HG02840 (cell line): Measurements from ENCODE around the gene RAB34.
"Not testable (repeated sequence)": the region's sequence is repeated elsewhere in the genome, so short reads cannot be mapped to it uniquely, and the experiment has no call there.

Experiments used
- ATAC-seq: cut with Tn5 transposase; IDR thresholded peaks from one replicate; pipeline ENCODE4 v1.9.1; 2021; ENCODE audit warnings: mild to moderate bottlenecking, moderate library complexity, moderate number of reproducible peaks; ENCODE audit not compliant: unreplicated experiment, low FRiP score

Gene RAB34

GRCh38 chr17:28746611-28747050 lies 29.0 kb upstream of the RAB34 start:
- ATAC-seq, result no peak

GRCh38 chr17:28745786-28746411 lies 28.2 kb upstream of the RAB34 start:
- no peak for ATAC-seq

GRCh38 chr17:28744972-28745785 lies 27.5 kb upstream of the RAB34 start:
- ATAC-seq, result no peak

GRCh38 chr17:28744104-28744971 lies 26.7 kb upstream of the RAB34 start:
- ATAC-seq, result peak; percentile 27

DNA sequence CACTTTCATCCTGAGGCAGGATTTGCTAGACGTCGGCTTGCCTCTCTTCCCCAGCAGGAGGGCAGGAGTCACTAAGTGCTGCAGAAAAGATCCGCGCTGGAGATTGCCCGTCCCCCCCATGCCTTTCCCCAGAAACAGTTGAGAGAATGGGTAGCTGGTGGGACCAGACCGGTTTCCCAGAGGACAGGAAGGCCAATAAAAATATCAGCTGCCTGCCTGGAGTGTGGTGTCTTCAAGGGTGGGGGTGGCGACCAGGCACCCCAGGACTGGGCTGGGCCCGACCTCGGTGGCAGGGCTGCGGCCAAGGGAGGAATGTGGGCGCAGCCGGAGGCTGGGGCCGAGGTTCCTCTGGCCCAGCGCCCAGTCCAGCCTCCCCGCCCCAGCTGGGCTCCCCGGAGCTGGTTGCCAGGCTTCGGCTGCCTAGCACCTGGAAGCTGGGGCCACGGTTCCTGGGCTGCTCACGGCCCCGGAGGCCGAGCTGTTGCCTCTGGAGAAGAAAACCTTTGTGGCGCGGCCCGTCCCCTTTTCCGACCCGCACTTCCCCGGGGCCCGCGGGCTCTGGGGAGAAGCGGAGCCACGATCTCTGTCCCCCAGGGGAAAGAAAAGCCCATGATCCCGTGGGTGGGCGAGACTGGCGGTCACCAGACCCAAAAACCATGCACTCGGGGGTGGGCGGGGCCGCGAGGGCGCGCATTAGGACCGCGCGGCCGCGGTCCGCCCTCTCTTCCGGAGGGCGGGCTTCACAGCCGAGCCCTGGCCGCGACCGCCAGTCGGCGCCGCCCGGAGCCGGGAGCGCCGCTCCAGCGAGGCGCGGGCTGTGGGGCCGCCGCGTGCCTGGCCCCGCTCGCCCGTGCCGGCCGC lies 25.8 kb upstream of the RAB34 start, which contains the start of gene TRAF4:
Gene TRAF4 (plus strand): TSS at position 769 of the 861 bp plus-strand sequence. CDS start 102 bp downstream, outside the sequence.
- peak; percentile 52 for ATAC-seq

GRCh38 chr17:28741358-28742349 lies 24.0 kb upstream of the RAB34 start:
- no peak for ATAC-seq

DNA sequence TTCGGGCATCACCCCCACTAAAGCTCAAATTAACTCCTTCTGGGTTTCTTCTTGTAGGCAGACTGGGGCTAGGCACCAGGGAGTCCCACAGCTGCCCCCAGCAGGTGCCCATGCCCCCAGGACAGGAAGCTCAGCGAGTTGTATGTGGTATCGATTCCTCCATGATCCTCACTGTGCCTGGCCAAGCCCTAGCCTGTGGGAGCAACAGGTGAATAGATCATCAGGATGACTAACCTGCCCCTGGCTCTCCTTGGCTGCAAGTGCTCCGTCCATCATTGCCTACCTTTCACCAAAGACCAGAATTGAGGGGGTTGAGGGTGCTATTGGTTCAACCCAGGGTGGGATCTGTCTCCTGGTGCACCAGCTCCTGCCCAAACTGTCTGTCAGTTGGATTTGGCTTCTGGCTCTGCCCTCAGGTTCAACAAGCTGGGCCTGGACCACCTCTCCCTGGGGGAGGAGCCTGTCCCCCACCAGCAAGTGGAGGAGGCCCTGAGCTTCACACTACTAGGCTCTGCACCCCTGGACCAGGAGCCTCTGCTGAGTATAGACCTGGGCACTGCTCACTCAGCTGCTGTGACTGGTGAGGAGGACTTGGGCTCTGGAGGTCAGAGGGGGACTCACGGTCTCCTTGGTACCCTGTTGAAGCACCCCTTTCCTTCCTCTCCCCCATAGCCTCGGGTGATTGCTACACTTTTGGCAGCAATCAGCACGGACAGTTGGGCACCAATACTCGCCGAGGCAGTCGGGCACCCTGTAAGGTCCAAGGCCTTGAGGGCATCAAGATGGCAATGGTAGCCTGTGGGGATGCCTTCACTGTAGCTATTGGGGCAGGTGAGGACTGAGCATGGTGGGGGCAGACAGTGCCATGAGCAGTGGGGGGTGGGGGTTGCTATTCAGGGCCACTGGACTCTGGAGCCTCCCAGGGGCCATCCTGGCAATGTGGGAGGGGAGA lies 23.0 kb upstream of the RAB34 start:
- no peak for ATAC-seq

GRCh38 chr17:28738680-28739384 lies 21.2 kb upstream of the RAB34 start:
- no peak for ATAC-seq

GRCh38 chr17:28737770-28738679 lies 20.4 kb upstream of the RAB34 start:
- ATAC-seq, result peak; percentile 53

- ATAC-seq, result no peak
These were observed 19.6 kb upstream of the RAB34 start for GRCh38 chr17:28737316-28737715.

DNA sequence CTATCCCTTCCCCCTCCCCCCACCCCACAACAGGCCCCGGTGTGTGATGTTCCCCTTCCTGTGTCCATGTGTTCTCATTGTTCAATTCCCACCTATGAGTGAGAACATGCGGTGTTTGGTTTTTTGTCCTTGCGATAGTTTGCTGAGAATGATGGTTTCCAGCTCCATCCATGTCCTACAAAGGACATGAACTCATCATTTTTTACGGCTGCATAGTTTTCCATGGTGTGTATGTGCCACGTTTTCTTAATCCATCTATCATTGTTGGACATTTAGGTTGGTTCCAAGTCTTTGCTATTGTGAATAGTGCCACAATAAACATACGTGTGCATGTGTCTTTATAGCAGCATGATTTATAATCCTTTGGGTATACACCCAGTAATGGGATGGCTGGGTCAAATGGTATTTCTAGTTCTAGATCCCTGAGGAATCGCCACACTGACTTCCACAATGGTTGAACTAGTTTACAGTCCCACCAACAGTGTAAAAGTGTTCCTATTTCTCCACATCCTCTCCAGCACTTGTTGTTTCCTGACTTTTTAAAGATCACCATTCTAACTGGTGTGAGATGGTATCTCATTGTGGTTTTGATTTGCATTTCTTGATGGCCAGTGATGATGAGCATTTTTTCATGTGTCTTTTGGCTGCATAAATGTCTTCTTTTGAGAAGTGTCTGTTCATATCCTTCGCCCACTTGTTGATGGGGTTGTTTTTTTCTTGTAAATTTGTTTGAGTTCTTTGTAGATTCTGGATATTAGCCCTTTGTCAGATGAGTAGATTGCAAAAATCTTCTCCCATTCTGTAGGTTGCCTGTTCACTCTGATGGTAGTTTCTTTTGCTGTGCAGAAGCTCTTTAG lies 18.5 kb upstream of the RAB34 start:
- ATAC-seq, result not testable (repeated sequence)

GRCh38 chr17:28735242-28735722 lies 17.6 kb upstream of the RAB34 start:
- no peak for ATAC-seq

GRCh38 chr17:28734712-28735241 lies 17.1 kb upstream of the RAB34 start:
- no peak for ATAC-seq

DNA sequence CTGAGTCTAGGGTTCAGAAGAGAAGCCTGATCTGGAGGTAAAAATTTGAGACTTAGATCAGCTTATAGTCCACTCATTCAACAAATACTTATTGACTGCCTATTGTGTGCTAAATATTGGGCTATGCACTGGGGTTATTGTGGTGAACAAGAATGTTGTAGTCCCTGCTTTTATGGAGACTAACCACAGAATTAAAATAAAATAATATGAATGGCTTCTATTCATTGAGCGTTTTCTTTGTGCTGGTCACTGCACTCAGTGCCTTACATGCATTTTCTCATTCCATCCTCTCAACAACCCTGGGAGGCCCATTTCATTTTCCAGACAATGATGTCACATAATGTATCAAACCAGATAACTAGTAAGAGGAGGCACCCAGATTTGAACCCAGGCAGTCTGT lies 15.7 kb upstream of the RAB34 start:
- no peak for ATAC-seq

DNA sequence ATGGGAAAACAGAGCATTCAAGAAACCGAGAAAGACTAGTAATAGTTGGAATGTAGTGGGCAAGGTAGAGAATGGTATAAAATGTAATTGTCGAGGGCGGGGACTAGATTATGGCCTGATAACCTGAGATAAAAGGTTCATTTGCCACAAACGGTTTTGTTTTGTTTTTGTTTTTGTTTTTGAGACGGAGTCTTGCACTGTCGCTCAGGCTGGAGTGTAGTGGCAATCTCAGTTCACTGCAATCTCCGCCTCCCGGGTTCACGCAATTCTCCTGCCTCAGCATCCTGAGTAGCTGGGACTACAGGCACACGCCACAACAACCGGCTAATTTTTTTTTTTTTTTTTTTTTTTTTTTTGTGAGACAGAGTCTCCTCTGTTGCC lies 12.3 kb upstream of the RAB34 start:
- ATAC-seq, result no peak
